ENCODE measurements around the gene TTC9C. TPM values are rescaled to one million over a fixed set of nuclear protein-coding genes. Genes with fewer than 3 reads are reported as not detected.
"Not testable (repeated sequence)": the region's sequence is repeated elsewhere in the genome, so short reads cannot be mapped to it uniquely, and the experiment has no call there.

TTC9C gene, protein sequence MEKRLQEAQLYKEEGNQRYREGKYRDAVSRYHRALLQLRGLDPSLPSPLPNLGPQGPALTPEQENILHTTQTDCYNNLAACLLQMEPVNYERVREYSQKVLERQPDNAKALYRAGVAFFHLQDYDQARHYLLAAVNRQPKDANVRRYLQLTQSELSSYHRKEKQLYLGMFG
- 10 to 100 TPM; 11.7 to 17.0 (median 14.6) TPM for total RNA-seq
- 18.4 TPM for polyA plus RNA-seq
- long read RNA-seq, donor 1, partial matches to known transcripts: 1 of 4 reads
- long read RNA-seq, donor 1, other reads (novel, unspliced or antisense): 0 of 4 reads
- long read RNA-seq, donor 2, partial matches to known transcripts: 0 of 3 reads
- long read RNA-seq, donor 2, other reads (novel, unspliced or antisense): 0 of 3 reads
- long read RNA-seq, donor 3, transcript TTC9C-202 (3 exons, 1,080 nt): major isoform, 5 of 9 reads
- long read RNA-seq, donor 3, partial matches to known transcripts: 2 of 9 reads
- long read RNA-seq, donor 3, other reads (novel, unspliced or antisense): 2 of 9 reads
- long read RNA-seq, donor 4, partial matches to known transcripts: 0 of 1 reads
- long read RNA-seq, donor 4, other reads (novel, unspliced or antisense): 0 of 1 reads

DNA sequence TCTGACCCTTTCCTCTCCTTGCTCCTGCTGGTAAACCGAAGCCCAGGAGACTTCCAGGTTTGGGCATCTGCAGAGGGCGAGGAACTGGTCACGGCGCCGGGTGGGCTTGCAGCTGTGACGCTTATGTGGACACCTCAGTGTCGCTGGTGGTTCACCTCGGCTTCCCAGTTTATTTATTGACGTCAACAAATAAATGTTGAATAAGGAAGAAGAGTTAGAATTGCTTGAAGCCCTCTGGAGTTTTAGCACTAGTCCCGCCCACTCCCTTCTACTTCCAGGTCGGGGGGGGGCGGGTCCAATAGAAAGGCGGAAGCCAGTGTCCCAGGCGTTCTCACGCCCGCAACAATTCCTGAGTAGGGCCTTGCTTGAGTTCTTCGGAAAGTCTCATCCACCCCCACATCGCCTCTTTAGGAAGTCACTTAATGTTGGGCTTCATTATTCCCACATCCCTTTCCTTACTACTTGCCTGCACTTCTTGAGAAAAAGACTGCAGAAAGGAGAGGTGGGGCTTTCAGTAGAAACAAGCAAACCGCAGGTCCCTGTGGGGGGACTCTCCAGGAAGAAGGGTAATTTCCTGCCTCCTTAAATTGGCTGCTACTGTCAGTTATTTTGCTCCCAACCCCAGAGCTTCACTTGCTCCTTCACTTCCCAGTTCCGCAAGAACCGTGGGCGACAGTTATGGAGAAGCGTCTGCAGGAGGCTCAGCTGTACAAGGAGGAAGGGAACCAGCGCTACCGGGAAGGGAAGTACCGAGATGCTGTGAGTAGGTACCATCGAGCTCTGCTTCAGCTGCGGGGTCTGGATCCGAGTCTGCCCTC is at the start of gene TTC9C:
Gene TTC9C (plus strand): TSS at position 316 of the 818 bp plus-strand sequence. CDS start 363 bp downstream, at position 679.
- Histone ChIP-seq H3K27ac (ENCODE audit: low read length) (peak within 1 kb of the TSS; percentile 100), H3K4me1 (ENCODE audit: control insufficient read depth, insufficient read depth, low read length) (peaks cover 2% of the 10 kb centered on the region), H3K4me3 (ENCODE audit: low read length) (peak within 1 kb of the TSS; percentile 90), H3K27me3 (ENCODE audit: control insufficient read depth, insufficient read depth) (no peaks in the 10 kb centered on the region), H3K9me3 (ENCODE audit: control insufficient read depth, low read length) (no peaks in the 10 kb centered on the region)
- ATAC-seq: peak; percentile 80 to 83
- intact Hi-C loops (cut with DNase I): no loop called here
- peak; percentile 87 to 94 (median 91) for DNase-seq
- under 1% methylated on average over 29 of the region's 29 CpGs for WGBS

DNA sequence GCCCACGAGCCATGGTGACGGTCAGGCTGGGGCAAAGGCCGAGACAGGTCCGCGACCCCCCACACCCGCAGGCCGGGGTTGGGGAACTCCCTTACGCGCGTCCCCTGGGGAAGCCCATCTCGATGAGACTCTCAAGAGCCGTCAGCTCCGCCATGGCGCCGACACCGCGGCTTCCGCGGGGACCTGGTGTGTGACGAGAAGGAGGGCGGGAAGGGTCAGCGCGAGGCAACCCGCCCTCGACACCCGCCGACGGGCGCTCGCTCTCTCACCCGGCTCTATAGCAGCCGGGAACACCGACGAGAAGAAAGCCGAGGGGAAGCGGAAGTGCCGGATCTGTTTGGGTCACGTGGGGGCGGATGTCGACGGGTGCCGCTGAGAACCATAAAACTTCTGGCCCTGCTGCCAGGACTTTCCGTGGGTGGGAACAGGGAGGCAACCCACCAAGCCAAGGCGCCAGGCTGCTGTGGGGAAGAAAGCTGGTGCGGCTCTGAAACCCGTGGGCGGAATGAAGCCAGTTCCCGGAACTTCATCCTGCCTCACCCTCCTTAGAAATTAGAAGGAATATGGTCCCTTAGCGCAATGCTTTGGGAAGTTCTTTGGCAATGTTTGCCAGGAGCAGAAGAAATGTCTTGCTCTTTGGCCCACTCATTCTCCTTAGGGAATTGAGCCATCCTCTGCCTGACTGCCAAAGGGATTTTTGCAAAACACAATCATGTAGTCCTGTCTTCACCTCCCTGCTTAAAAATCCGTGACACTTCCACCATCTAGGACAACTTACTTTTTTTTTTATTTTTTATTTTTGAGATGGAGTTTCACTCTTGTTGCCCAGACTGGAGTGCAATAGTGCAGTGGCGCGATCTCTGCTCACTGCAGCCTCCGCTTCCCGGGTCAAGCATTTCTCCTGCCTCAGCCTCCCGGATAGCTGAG is 49.3 kb upstream of the TTC9C start, which contains the start of gene UBXN1:
Gene UBXN1 (minus strand): TSS at position 304 of the 927 bp plus-strand sequence. CDS start 150 bp downstream, at position 154.
- no peaks in the 10 kb centered on the region for H3K27me3 ChIP-seq (ENCODE audit: control insufficient read depth, insufficient read depth)
- intact Hi-C loops (cut with DNase I): no loop called here
- H3K4me1 ChIP-seq (ENCODE audit: control insufficient read depth, insufficient read depth, low read length): peaks cover 3% of the 10 kb centered on the region
- 5% methylated on average over 55 of the region's 55 CpGs for WGBS
- H3K27ac ChIP-seq (ENCODE audit: low read length): peak within 1 kb of the TSS; percentile 79
- ATAC-seq (peak; percentile 90 to 94), DNase-seq (peak; percentile 96 to 97 (median 96))
- no peaks in the 10 kb centered on the region for H3K9me3 ChIP-seq (ENCODE audit: control insufficient read depth, low read length)
- peak within 1 kb of the TSS; percentile 85 for H3K4me3 ChIP-seq (ENCODE audit: low read length)

DNA sequence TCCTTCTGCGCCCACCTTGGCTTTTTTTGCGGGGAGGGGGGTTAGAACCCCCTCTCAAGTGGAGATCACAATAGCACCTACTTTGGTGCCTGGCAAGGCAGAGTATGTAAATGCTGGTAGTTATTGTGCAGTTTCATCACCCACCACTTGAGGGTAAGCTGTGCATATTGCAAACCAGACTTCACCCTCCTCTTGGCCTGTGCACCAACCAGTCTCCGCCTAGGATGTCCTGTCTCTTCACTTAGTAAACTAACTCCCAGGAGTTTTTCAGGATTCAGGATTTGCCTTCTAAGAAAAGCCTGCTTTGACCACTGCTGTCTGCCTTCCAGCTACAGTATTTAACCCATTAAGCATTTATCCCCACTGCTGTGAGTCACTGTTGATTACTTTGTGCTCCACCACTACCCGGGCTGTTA is 47.5 kb upstream of the TTC9C start:
- DNase-seq (peak in 1 of 3 donors; percentile 37), ATAC-seq (peak; percentile 72 to 74)
- H3K27ac ChIP-seq (ENCODE audit: low read length): peak overlapping the region; percentile 8
- no peaks in the 10 kb centered on the region for H3K9me3 ChIP-seq (ENCODE audit: control insufficient read depth, low read length)
- 43% methylated on average over 4 of the region's 4 CpGs for WGBS
- intact Hi-C loops (cut with DNase I): no loop called here
- no peak overlapping the region for H3K4me3 ChIP-seq (ENCODE audit: low read length)
- peaks cover 3% of the 10 kb centered on the region for H3K4me1 ChIP-seq (ENCODE audit: control insufficient read depth, insufficient read depth, low read length)
- no peaks in the 10 kb centered on the region for H3K27me3 ChIP-seq (ENCODE audit: control insufficient read depth, insufficient read depth)

DNA sequence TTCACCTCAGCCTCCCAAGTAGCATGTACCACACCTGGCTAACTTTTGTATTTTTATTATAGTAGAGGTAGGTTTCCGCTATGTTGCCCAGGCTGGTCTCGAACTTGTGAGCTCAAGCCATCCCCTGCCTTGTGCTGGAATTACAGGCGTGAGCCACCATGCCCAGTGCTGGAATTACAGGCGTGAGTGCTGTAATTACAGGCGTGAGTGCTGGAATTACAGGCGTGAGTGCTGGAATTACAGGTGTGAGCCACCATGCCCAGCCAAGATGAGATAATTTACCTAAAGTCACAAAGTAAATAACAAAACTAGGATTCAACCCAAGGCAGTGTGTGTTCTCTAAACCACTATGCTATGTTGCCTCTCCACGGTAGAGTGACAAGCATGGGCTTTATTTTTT is 45.8 kb upstream of the TTC9C start:
- ATAC-seq (no peak), DNase-seq (no peak)
- H3K4me1 ChIP-seq (ENCODE audit: control insufficient read depth, insufficient read depth, low read length): peaks cover 3% of the 10 kb centered on the region
- H3K9me3 ChIP-seq (ENCODE audit: control insufficient read depth, low read length): no peaks in the 10 kb centered on the region
- H3K27ac ChIP-seq (ENCODE audit: low read length): no peak overlapping the region
- no peak overlapping the region for H3K4me3 ChIP-seq (ENCODE audit: low read length)
- 93% methylated on average over 7 of the region's 7 CpGs for WGBS
- no peaks in the 10 kb centered on the region for H3K27me3 ChIP-seq (ENCODE audit: control insufficient read depth, insufficient read depth)
- intact Hi-C loops (cut with DNase I): no loop called here

DNA sequence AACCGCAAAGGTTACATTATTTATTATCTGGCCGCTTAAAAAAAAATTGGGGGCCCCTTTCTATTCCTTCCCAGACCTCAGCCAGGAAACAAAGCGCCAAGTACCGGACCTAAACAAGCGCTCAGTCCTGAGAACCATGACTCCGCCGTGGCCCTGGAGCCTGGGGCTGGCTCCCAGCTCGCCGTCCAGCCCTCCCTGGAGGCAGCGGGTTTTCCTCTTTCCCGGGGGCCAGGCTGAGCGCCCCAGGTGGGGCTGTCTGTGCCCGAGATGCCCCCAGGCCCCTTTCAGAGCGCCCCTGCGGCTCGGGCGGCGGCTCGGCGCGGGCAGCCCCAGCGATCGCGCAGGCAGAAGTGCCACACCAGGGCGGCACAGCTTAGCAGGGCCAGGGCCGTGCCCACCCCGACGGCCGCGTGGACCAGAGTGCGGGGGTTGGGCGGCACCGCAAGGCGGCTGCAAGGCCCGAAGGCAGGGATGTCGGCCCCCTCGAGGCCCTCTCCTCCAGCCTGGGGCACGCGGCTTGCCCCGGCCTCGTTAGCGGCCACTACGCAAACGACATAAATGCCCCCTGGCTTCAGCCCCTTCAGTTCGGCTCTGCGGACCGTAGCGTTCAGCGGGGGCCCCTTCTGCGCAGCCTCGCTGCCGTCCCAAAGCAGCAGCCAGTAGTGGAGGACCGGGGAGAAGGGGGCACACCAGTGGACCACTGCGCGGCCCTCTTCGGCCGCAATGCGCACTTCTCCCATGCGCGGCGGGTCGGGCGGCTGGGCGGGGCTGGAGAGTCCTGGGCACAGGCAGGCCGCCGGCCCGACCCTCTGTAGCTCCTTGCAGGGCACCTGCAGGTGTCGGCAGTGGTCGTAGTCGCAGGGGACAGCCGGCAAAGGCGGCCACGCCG is 40.5 kb upstream of the TTC9C start:
- H3K27me3 ChIP-seq (ENCODE audit: control insufficient read depth, insufficient read depth): no peaks in the 10 kb centered on the region

DNA sequence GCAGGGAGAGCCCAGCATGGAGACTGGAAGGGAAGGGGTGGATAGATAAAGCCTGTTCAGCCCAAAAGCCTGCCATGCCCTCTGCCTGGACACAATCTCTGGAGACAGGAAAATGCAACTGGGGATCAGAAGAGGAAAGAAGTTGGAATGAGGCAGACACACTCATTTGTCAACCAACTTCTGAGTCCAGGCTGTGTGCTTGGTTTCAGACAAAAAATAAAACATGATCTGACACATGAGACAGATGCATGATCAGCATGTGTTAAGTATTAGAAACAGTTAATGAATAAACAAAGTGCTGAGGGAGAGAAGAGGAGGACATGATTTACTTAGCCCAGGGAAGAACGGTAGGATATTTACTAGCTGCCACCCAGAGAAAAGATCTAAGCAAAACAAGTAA is 39.8 kb upstream of the TTC9C start:
- Histone ChIP-seq H3K4me3 (ENCODE audit: low read length) (no peak overlapping the region), H3K9me3 (ENCODE audit: control insufficient read depth, low read length) (no peaks in the 10 kb centered on the region), H3K27me3 (ENCODE audit: control insufficient read depth, insufficient read depth) (no peaks in the 10 kb centered on the region), H3K27ac (ENCODE audit: low read length) (no peak overlapping the region), H3K4me1 (ENCODE audit: control insufficient read depth, insufficient read depth, low read length) (peaks cover 2% of the 10 kb centered on the region)
- ATAC-seq (no peak), DNase-seq (no peak)
- intact Hi-C loops (cut with DNase I): no loop called here
- WGBS: 45% methylated on average over 1 of the region's 1 CpG

More for the DNA sequence above, 40.5 kb upstream of the TTC9C start:
- Histone ChIP-seq H3K27ac (ENCODE audit: low read length) (no peak overlapping the region), H3K4me1 (ENCODE audit: control insufficient read depth, insufficient read depth, low read length) (peaks cover 2% of the 10 kb centered on the region), H3K4me3 (ENCODE audit: low read length) (peak overlapping the region; percentile 6), H3K9me3 (ENCODE audit: control insufficient read depth, low read length) (no peaks in the 10 kb centered on the region)
- ATAC-seq (peak; percentile 34 to 54), DNase-seq (peak in 1 of 3 donors; percentile 74)
- 40% methylated on average over 74 of the region's 74 CpGs for WGBS
- intact Hi-C loops (cut with DNase I): no loop called here

DNA sequence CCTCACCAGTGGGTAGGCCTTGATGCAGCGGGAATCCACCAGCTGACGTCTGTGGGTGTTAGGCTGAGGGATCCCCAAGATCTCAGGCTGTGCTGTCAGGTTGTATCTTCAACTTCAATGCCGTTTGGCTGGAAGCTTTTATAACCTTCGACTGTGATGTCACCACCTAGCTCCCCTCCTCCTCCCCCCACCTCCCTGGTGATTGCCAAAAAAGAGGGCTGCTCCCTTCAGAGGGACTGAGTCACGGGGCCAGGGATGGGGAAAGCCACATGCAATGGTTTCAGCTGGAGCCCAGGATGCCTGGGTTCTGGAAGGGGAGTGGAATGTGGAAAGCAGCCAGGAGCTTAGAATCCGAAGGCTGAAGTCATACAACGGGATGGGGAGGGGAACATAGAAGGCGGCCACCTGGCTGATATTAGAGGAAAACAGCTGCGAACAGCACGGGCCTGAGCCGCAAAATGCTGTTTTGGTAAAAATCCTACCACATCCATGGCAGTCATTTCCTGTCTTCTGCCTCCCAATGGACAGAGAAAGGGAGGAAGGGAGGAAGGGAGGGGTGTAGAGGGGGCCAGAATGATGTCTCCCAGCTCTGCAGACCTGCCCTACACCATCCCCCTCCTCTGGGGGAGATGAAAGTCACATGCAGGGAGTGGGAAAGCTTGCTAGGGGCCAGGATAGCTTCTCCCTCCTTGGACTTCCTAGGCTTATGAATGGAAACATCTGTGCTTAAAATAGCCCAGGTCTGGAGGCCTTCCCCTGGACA is 38.7 kb upstream of the TTC9C start, which contains the start of gene LRRN4CL:
Gene LRRN4CL (minus strand): TSS at position 110 of the 763 bp plus-strand sequence. CDS start 1,022 bp downstream, outside the sequence.
- H3K27ac ChIP-seq (ENCODE audit: low read length): peak within 1 kb of the TSS; percentile 71
- 36% methylated on average over 11 of the region's 11 CpGs for WGBS
- intact Hi-C loops (cut with DNase I): loop anchor here in 2 of 4 donors (5.0 to 10.0 kb wide), 2 partner anchors 77 to 295 kb away; partner anchors contain the start of genes EML3 (in 1 of the 2) and ROM1 (in 1 of the 2)
- no peaks in the 10 kb centered on the region for H3K9me3 ChIP-seq (ENCODE audit: control insufficient read depth, low read length)
- DNase-seq (peak; percentile 85 to 90 (median 87)), ATAC-seq (peak; percentile 77 to 86)
- no peak within 1 kb of the TSS for H3K4me3 ChIP-seq (ENCODE audit: low read length)
- peaks cover 4% of the 10 kb centered on the region for H3K4me1 ChIP-seq (ENCODE audit: control insufficient read depth, insufficient read depth, low read length)
- no peaks in the 10 kb centered on the region for H3K27me3 ChIP-seq (ENCODE audit: control insufficient read depth, insufficient read depth)

DNA sequence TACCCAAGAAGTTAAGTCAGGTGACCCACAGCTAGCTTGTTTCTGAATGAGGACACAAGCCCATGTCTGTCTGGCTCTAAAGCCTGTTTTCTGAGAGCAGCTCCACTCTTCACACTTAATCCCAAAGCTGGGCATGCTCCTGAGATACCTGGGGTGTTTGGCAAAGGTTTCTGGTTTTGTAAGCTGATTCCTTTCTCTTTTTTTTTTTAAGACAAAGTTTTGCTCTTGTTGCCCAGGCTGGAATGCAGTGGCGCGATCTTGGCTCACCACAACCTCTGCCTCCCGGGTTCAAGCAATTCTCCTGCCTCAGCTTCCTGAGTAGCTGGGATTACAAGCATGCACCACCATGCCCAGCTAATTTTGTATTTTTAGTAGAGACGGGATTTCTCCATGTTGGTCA is 34.7 kb upstream of the TTC9C start:
- H3K4me3 ChIP-seq (ENCODE audit: low read length); H3K27me3 ChIP-seq (ENCODE audit: control insufficient read depth, insufficient read depth); ATAC-seq; H3K27ac ChIP-seq (ENCODE audit: low read length); DNase-seq; H3K9me3 ChIP-seq (ENCODE audit: control insufficient read depth, low read length); H3K4me1 ChIP-seq (ENCODE audit: control insufficient read depth, insufficient read depth, low read length): not testable (repeated sequence)
- intact Hi-C loops (cut with DNase I): loop anchor here in 2 of 4 donors (5.0 to 10.0 kb wide), 2 partner anchors 81 to 299 kb away; partner anchors contain the start of genes EML3 (in 1 of the 2) and ROM1 (in 1 of the 2)
- WGBS: 86% methylated on average over 4 of the region's 4 CpGs
